HG03378 (cell line): ENCODE measurements around the gene VDAC1.
"Not testable (repeated sequence)": the region's sequence is repeated elsewhere in the genome, so short reads cannot be mapped to it uniquely, and the experiment has no call there.

ENCODE experiments used
- ATAC-seq: cut with Tn5 transposase; IDR thresholded peaks from one replicate; pipeline ENCODE4 v1.9.1; 2021; ENCODE audit warnings: mild to moderate bottlenecking, moderate library complexity; ENCODE audit not compliant: unreplicated experiment

The VDAC1 gene

DNA sequence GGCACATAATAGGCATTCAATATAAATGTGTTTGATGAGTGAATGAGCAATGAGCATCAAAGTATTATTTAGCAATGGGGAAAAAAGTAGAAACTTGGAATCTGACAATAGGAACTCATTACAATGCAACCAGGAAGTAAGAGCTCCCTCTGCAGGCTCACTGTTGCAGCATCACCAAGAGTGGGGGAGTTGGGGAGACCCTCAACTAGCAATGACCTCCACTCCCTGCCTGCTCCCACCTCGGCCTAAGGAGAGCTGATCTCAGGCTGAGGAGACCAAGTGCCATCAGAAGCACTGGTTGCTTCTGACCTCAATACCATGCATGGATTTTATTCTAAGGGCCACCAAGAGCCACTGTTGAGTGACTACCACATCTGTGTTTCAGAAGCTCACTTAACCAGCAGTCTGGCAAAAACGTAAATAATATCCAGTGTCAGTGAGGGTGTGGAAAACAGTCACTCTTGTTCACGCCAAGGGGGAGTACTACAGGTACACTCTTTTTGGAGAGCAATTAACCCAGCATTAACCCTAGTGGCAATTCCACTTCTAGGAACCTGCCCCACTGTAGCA, 8.0 kb downstream of the VDAC1 start:
- no peak for ATAC-seq

DNA sequence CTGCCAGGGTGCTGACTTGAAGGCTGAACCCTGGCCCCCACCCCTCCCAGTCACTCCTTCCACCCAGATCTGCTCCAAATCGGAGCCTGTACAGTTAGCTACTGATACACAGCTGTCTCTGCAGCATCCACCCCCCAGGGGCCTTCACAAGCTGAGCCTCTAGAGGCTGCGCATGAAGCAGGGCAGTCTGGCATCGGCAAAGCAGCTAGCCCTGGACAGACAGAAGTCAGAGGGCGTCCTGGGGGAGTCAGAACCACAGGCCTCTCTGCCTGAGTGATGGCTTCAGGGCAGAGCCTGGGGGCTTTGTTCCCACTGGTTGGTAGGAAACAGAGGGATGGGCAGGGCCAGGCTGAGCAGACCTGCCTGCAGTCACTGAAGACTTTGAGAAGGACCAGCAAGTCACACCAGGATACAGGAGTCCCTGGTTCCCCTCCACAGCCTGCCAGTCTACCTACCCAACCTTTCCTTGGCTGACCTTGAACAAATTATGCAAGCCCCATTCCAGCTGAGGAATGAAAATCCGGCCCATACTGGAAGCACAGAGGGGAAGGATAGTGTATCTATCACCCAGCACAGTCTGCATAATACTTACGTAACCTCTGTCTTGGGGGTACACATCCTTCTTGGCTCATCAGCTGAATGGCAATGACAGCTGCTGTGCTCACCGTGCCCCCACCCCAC, 8.8 kb downstream of the VDAC1 start:
- ATAC-seq, result no peak

DNA sequence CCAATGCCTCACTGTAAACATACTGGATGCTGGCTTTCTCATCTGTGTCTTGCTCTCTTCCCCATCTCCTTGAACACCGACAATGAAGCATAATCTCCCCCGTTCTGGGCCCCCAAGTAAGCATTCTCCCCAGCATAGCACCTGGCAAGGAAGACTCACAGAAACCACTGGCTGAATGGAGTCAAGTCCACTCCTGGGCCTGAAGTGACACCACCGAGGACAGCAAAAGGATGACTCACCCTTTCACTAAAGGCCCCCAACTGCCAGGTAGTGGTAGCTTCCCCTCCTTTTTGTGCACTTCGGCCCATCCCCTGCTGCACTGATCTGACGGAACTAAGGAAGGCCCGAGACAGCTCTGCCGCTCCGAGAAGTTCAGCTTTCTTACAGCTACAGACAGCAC, 9.4 kb downstream of the VDAC1 start:
- no peak for ATAC-seq

DNA sequence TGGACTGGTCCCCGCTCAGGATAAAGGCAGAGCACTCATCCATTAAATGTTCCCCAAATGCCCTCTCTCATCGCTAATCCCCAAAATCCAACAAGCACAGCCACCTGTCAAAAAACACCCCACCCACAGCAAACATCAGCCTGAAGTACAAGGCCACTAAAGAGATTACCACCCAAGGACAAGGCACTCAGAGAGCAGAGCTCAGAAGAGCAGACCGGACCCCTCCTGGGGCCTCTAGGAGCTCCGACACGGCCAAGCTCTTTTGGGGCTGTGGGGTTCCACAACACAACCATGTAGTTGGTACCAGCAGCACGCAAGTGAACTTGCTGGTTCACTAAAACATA, 9.8 kb downstream of the VDAC1 start:
- no peak for ATAC-seq

DNA sequence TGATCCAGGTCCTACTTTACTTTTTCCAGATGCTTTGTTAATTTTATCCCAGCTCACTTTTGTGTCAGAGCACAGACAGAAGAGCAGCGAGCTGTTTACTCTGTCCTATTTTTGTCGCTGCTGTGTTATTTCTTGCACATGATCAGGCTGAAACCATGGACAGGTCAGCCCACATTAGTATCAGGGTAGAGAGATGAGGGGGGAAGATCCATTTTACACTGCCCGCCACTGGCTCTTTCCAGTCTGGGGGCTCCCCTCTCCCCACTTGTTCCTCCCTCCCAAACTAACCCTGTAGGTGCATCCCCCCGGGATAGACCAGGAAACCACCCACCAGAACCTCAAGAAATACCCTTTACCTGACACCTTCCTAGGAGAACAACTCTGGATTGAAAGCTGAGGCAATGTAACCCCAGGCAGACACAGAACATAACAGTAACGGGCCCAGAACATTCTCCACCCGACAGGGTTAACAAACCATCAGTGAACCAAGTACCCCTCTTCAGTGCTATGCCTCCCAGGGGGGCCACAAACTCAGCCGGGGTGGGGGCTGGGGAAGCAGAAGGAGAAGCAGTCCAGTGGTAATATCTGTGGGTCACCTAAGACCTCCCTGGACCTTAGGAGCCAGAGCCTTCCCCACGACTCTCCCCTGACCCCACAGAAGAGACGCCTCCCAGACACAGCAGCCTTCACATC, 10.3 kb downstream of the VDAC1 start:
- ATAC-seq, result no peak

DNA sequence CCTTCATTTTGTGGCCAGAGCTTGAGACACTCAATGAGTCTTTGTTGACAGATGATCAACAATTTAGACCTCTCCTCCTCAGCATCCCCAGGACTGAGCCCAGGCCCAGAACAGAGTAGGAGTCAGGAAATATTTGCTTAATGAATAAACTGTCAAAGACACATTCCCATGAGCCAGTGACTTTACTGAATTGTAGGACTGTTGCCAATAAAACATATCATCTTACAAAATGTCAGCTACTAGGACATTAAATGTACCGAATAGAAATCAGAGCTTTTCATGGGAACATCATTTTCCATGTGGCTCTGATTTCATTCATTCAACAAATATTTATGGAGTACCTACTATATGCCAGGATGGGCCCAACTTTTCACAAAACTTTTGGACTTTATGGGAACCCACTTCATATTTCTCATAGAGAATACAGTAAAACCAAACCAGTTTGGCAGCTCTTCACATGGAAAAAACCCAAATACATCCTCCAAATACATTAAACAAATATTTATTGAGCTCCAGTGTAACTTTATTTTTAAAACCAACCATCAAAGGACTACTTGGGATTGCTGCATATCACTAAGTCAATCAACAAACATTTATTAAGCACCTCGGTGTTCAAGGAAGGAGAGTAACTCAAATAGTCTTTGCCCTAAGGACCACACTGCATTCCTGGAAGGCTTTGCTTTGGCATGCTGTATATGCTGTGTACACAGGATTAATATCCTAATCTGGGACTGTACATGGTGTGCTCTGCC, 11.4 kb downstream of the VDAC1 start:
- ATAC-seq, result no peak

DNA sequence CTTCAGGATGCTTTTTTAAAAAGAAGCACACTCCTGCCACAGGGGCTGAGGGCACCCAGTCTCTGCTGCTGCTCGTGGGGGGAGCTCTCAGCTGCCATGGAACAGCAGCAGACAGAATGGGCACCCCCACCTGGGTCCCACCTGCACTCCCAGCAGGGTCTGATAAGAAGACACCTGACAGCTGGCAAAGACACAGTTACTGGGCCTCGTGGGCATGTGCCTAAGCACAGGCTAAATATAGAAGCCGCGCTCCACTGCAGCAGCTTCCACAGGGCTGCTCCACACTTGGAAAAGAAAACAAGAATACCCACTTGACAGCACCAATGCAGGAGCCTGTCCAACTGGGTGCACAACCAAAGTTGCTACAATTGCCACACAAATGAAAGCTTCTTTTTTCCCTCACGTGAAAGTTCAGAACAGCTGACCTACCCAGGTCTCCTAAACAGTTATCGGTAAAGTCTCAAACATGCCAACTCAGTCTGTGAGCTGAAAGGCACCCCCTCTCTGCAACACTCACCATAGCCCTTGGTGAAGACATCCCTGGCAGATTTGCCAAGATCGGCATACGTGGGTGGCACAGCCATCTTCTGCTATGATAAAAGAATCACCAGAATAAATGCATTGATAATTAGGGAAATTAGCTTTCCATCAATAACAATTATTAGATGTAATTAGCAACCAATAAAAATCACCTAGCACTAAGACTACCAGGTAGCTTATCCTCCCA, 12.2 kb downstream of the VDAC1 start:
- ATAC-seq, result no peak

DNA sequence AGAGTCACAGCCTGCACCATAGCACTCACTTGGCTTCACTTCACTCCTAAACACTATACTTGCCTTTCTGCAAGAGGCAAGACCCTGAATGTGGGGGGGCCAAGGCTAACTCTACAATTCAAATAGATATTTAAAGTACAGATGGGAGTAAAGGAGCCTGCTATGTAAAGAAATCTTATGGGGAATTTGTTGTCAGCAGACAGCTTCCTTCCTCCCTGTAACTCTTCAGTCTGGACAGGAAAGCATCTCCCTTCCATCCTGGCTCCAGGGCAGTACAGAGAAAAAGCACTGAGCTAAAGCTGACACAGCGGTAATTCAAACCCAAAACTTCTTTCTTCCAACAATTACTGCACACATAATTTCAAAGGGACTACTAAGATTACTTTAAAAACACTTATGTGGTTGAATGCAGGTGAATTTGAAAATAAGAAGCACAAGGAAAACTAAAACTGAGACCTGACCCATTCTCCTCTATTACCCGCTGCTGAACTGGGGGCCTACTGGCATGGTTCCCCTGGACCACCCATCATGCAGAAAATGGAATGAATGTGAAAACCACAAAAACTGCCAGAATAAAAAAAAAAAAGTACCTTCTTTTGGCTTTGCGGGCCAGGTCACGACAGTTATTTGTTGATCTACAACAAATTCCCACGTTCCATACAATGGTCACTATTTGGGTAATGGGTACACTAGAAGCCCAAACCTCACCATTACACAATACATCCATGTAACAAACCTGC, 13.4 kb downstream of the VDAC1 start:
- no peak for ATAC-seq

DNA sequence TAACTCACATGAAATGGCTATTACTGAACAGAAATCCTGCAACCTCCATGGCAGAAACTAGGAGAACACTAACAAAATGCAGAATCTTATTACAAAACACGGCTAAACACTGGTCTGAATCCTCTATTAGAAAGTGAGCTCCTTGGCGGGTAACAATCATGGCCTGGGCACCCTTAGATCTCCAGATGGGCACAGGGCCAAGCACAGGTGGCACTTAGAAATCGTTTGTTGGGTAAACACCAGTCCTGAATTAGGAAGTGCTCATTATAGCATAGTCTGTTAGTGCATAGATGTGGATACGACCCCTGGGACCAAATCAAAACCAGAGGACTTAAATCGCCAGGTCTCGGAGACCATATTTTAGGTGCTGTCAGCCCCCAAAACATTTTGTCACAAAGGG, 14.4 kb downstream of the VDAC1 start:
- no peak for ATAC-seq

DNA sequence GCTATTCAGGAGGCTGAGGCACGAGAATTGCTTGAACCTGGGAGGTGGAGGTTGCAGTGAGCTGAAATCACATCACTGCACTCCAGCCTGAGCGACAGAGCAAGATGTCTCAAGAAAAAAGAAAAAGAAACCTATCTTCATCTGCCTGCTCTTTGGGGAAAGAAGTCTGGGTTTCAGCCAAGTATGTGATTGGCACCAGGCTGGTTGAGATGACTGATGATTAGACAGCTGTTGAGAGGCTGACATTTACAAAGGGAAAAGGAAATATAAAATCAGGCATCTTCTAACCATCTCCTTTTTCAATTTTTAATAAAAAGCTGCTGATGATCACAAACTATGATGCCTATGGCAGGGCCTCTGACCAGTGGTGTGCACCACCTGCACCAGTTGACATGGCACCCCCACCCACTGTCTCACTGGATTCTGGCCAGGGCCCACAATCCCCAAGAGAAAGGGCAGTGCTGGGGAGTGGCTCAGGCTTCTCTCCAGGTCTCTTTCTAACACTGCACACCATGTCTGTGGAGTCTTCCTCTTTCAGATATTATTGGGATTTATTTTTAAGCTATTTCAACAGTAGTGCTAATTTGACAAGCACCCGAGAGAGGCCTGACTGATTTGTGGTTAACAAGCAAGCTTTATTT, 19.1 kb downstream of the VDAC1 start:
- ATAC-seq, result no peak

DNA sequence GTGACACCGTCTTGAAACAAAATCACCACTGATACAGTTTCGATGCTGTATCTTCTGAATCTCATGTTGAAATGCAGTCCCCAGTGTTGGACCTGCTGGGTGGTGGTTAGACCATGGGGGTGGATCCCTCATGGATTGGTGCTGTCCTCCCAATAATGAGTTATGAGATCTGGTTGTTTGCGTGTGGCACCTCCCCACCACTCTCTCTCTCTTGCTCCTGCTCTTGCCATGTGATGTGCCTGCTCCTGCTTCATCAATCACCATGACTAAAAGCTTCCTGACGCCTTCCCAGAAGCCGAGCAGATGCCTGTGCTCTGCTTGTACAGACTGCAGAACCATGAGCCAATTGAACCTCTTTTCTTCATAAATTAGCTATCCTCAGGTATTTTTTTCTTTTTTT, 21.1 kb downstream of the VDAC1 start:
- no peak for ATAC-seq

DNA sequence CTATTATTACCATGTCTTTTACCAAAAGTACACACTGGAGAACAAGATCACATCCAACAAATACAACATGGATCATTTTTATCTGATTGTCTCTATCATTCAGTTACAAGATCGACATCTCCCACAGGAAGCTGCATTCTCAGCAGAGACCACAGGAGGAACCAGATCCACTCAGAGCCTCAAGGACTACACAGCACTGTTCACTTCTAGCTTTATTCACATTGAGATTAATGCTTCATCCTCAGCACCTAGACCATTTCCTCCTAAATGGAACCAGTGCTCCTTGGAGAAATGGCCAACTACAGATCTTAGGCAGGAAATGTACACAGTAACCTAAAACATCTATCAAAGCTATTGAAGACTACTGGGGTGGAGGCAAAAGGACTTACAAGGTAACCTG, 23.1 kb downstream of the VDAC1 start:
- ATAC-seq, result no peak

DNA sequence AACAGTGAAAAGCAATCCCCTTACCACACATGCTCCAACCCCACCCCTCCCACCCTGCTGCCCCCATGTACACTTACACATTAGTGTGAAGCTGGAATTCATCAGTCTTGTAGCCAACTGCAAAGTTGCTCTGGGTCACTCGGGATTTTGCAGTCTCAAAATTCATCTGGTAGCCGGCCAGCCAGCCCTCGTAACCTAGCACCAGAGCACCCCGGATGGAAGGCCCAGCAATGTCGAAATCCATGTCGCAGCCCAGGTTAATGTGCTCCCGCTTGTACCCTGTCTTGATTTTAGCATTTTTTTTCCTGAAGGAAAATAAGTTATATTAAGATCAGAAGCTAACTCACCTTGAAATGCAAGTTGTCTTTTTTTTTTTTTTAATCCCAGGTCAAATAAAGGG, 24.1 kb downstream of the VDAC1 start:
- no peak for ATAC-seq

DNA sequence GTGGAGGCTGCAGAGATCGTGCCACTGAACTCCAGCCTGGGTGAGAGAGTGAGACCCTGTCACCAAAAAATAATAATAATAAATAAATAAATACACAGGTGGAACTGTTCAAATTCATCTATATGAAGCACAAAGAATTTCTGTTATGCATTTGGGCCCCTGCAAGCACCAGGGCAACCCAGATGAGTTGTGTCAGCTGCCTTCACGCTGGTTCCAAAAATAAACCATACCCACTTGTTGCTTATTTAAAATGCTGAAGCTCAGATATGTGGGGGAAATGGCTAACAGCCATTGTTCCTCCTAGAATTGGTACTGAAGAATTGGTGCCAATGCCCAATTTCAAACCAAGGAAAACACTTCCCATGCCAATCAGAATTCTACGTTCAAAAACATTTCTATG, 25.8 kb downstream of the VDAC1 start:
- ATAC-seq, result no peak

DNA sequence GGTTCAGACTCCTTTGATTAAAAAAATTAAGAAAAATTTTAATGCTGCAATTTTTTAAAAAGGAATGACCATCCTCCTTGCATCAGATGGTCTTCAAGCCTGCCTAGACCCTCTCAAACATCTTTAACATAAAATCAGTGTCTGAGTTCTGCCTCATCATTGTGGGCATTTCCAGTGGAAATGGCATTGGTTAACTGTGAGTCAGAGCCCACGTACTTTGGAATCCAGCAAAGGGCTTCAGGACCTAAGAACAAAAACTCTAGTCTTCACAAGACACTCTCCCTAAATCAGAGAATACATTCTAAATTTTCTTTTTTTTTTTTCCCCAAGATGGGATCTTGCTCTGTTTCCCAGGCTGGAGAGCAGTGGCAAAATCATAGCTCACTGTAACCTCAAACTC, 26.9 kb downstream of the VDAC1 start:
- no peak for ATAC-seq

DNA sequence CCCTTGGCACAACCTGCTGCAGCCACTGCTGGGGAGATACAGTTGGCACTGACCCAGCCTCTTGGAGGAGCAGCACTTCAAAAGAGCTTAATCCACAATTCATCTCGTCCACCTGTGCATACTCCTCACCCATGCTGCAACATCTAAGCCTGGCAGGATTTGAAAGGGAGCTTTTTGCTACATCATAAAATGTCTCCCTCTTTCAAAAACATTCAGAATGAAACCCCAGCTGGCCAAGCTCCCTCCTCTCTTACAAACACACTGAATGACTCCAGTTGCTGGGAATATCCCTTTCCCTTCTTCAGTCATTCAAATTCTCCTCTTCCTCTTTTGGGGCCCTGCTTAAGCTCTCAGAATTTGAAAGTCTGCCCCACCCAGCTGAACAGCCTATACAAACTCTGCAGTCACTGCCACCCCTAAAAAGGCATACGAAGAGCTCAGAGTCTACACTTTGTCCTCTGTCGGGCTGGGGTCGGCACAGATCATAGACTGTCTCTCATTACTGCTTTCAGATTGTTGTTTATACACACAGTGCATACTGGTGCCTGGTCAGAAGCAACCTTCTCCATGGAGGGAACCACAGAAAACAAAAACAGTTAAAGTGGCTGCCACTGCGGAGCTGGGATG, 27.5 kb downstream of the VDAC1 start:
- no peak for ATAC-seq

DNA sequence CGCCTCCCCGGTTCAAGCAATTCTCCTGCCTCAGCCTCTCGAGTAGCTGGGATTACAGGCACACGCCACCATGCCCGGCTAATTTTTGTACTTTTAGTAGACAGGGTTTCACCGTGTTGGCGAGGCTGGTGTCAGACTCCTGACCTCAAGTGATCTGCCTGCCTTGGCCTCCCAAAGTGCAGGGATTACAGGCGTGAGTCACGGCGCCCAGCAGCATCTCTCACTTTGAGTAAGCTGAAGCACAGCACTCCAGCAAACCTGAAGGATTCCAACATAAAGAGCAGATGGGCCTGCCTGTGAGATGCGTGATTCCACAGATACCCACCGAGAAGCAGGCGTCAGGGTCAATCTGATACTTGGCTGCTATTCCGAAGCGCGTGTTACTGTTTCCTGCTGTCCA, 29.2 kb downstream of the VDAC1 start:
- ATAC-seq, result not testable (repeated sequence)

DNA sequence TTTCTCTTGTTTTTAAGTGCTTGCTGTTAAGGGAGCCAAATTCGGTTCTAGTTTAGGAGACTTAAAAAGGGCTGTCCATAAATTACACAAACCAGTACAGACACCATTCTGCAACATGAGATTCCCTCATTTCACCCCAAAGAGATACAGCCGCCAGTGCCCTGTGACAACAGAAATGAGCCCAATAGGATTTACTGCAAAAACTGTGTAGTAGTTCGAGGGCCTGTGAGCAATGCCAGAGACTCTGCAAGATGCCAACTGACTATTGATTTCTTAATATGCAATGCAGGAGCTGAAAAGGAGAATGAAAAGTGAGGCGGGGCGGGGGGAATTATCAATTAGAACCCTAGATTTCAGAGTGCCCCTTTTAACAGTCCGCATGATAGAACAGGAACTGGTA, 30.6 kb downstream of the VDAC1 start:
- ATAC-seq, result no peak

DNA sequence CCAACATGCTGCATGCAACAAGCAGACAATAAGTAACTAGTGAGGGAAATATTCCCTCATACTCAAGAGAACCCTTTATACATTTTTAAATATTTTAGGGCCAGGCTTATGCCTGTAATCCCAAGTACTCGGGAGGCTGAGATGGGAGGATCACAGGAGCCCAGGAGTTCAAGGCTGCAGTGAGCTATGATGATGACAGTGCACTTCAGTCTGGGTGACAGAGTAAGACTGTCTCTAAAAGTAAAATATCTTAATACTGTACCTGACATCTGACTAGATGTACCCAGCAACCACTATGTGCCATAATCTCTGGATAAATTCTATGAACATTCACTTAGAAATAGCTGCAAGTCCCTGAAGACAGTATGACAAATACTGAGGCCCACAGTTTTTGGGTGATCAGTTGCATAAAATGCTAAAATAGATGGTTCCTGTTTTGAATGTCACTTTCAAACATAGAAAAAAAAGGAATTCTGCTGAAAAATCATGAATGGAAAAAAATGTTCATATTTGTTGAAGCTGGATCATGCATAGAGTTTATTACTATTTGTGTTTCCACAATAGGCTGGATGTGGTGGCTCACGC, 34.4 kb downstream of the VDAC1 start:
- no peak for ATAC-seq
